A673 (cell line): ENCODE data around the gene INPP4B. TPM values are rescaled to one million over a fixed set of nuclear protein-coding genes. Genes with fewer than 3 reads are reported as not detected.

Experiments
- BruUV-seq: library from RNA; stranded (reverse); fragments of 400-500 nt; replicated peaks from 2 replicates; lab custom pipeline; 2021; lab: Mats Ljungman, UMichigan
- CTCF ChIA-PET: fragments of 300-600 bp; sonication (Branson Sonifier 250); formaldehyde crosslinking; loops from one replicate; lab custom pipeline; 2022; ENCODE audit warnings: antibody characterized with exemption; lab: Charles Lee
- POLR2A ChIA-PET: fragments of 300-600 bp; sonication (Branson Sonifier 250); formaldehyde crosslinking; loops from one replicate; lab custom pipeline; 2022; ENCODE audit warnings: antibody characterized with exemption; ENCODE audit not compliant: low non-redundant PET; lab: Charles Lee
- DNase-seq: peaks from one replicate; pipeline ENCODE4 v3.0.0-alpha.2; 2015; ENCODE audit warnings: low spot score
- H3K27ac ChIP-seq: fragments of 200-600 bp; sonication (generic); 2 replicates; pipeline ENCODE4 v1.5.1; 2016; ENCODE audit warnings: mixed run types, low read depth, mild to moderate bottlenecking, mixed read lengths, antibody characterized with exemption, low read length; ENCODE audit not compliant: poor library complexity, severe bottlenecking
- H3K27me3 ChIP-seq: fragments of 200-600 bp; sonication (generic); replicated peaks from 2 replicates; pipeline ENCODE4 v1.6.1; 2017; ENCODE audit warnings: mixed run types, low read depth, mild to moderate bottlenecking, mixed read lengths, antibody characterized with exemption, low read length; ENCODE audit not compliant: insufficient read depth, poor library complexity
- H3K36me3 ChIP-seq: fragments of 200-600 bp; sonication (generic); 2 replicates; pipeline ENCODE4 v1.6.1; 2016; ENCODE audit warnings: mixed run types, mild to moderate bottlenecking, mixed read lengths, antibody characterized with exemption, low read length; ENCODE audit not compliant: insufficient read depth, poor library complexity, severe bottlenecking
- H3K4me1 ChIP-seq: fragments of 200-600 bp; sonication (generic); 2 replicates; pipeline ENCODE4 v1.6.1; 2017; ENCODE audit warnings: mixed run types, mild to moderate bottlenecking, mixed read lengths, antibody characterized with exemption, low read length; ENCODE audit not compliant: insufficient read depth, poor library complexity, severe bottlenecking
- H3K4me3 ChIP-seq: fragments of 200-600 bp; sonication (generic); 2 replicates; pipeline ENCODE4 v1.5.1; 2016; ENCODE audit warnings: low read depth, mixed run types, mild to moderate bottlenecking, mixed read lengths, low read length; ENCODE audit not compliant: poor library complexity, severe bottlenecking
- H3K9me3 ChIP-seq: fragments of 200-600 bp; sonication (generic); 2 replicates; pipeline ENCODE4 v1.6.1; 2016; ENCODE audit warnings: mixed run types, low read depth, mild to moderate bottlenecking, mixed read lengths, antibody characterized with exemption, low read length; ENCODE audit not compliant: poor library complexity, severe bottlenecking
- EZH2 ChIP-seq: fragments of 200-600 bp; sonication (generic); IDR thresholded peaks from 2 replicates; pipeline ENCODE4 v1.6.1; 2017; ENCODE audit warnings: borderline replicate concordance, low read depth, mild to moderate bottlenecking, mixed read lengths, antibody characterized with exemption, low read length; ENCODE audit not compliant: poor library complexity, severe bottlenecking
- intact Hi-C: fragments of 100-400 bp; cut with micrococcal nuclease; formaldehyde crosslinking; loops from one replicate; pipeline ENCODE4 v1.10.0; 2022; ENCODE audit not compliant: unreplicated experiment
- total RNA-seq: library from RNA; stranded (reverse); gene quantifications from 2 replicates; pipeline ENCODE4 v1.2.3, GENCODE V29; 2021
- TF ChIP-seq, protein P1 (sequence below): fragments of 300-800, 200-600 bp; sonication (generic); conservative IDR thresholded peaks from 2 replicates; pipeline ENCODE4 v1.5.1; 2017; ENCODE audit warnings: low read depth, mild to moderate bottlenecking, antibody characterized with exemption, low read length, moderate library complexity, mixed read lengths

Gene INPP4B
- total RNA-seq, 1 experiment from 2014 or later, result 13.1 TPM

GRCh38 chr4:142334931-142335330, 511.2 kb downstream of the INPP4B start:
- H3K4me1 ChIP-seq, result peaks cover 5% of the 10 kb centered on the region
- no peaks in the 10 kb centered on the region for H3K36me3 ChIP-seq
- no peak overlapping the region for H3K27ac ChIP-seq
- TF ChIP-seq, protein P1, sequence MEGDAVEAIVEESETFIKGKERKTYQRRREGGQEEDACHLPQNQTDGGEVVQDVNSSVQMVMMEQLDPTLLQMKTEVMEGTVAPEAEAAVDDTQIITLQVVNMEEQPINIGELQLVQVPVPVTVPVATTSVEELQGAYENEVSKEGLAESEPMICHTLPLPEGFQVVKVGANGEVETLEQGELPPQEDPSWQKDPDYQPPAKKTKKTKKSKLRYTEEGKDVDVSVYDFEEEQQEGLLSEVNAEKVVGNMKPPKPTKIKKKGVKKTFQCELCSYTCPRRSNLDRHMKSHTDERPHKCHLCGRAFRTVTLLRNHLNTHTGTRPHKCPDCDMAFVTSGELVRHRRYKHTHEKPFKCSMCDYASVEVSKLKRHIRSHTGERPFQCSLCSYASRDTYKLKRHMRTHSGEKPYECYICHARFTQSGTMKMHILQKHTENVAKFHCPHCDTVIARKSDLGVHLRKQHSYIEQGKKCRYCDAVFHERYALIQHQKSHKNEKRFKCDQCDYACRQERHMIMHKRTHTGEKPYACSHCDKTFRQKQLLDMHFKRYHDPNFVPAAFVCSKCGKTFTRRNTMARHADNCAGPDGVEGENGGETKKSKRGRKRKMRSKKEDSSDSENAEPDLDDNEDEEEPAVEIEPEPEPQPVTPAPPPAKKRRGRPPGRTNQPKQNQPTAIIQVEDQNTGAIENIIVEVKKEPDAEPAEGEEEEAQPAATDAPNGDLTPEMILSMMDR, result no peak
- TF ChIP-seq EZH2, result no peak
- no peak overlapping the region for H3K4me3 ChIP-seq
- POLR2A ChIA-PET, result no interaction called here
- H3K9me3 ChIP-seq, result no peaks in the 10 kb centered on the region
- no TSS peak for BruUV-seq
- intact Hi-C loops, result no loop called here
- CTCF ChIA-PET, result no interaction called here
- no peak for DNase-seq
- no peaks in the 10 kb centered on the region for H3K27me3 ChIP-seq

DNA sequence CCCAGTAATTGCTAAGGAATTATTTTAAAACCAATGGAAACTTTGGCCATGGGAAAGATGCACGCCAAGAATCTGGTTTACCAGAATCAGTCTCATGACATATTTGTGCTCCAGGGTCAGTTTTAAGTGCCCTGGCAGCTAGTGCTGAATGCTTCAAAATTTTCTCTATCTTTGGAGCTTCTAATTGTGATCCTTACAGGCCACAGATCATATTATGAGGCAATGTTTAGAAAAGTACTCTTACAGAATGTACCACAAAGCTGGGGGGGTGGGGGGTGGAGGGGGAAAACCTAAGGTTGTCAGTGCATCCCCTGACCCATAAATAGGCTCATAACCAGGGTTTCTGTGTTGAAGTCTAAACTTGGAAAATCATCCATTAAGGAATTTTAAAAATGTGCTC, 514.5 kb downstream of the INPP4B start:
- Histone ChIP-seq H3K27ac (no peak overlapping the region), H3K36me3 (no peaks in the 10 kb centered on the region), H3K4me3 (no peak overlapping the region), H3K27me3 (no peaks in the 10 kb centered on the region), H3K9me3 (no peaks in the 10 kb centered on the region), H3K4me1 (peaks cover 5% of the 10 kb centered on the region)
- no peak for TF ChIP-seq EZH2
- TF ChIP-seq, protein P1, result no peak
- CTCF ChIA-PET, result interaction anchor here (0.6 kb wide), 1 partner anchor 17 kb away, joined by 5 read pairs; no protein-coding TSS in a partner anchor
- POLR2A ChIA-PET, result no interaction called here
- BruUV-seq, result no TSS peak
- intact Hi-C loops, result no loop called here
- no peak for DNase-seq

DNA sequence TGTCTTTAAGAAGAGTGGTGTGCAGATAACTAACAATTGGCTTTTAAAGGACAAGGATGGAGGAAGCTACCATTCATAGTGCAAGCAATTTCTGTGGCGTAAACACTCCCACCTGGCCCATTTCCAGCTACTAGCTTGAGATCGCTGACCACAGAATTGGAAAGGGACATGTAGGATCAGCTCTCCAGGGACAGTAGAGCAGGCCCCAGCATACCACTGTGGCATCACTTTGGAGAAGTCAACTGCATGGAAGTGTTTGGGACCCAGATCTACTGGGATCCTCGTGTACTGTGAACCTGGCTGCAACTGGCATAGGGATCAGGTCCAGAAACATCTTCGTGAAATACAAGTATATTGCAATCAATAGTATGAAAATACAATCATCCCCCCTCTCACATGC, 515.0 kb downstream of the INPP4B start:
- POLR2A ChIA-PET, result no interaction called here
- CTCF ChIA-PET, result interaction anchor here (0.6 kb wide), 1 partner anchor 16 kb away, joined by 5 read pairs; no protein-coding TSS in a partner anchor
- Histone ChIP-seq H3K4me3 (no peak overlapping the region), H3K9me3 (no peaks in the 10 kb centered on the region), H3K27me3 (no peaks in the 10 kb centered on the region), H3K36me3 (no peaks in the 10 kb centered on the region), H3K4me1 (peaks cover 5% of the 10 kb centered on the region), H3K27ac (no peak overlapping the region)
- DNase-seq, result no peak
- no TSS peak for BruUV-seq
- intact Hi-C loops, result no loop called here
- TF ChIP-seq EZH2, result no peak
- TF ChIP-seq, protein P1, result no peak
